ENCODE measurements around the gene MYPN.

- TF ChIP-seq POLR2AphosphoS5 (IDR thresholded peaks at IDR 0.05; ENCODE audit: low read depth, low read length) (no peak), POU2F2 (IDR thresholded peaks at IDR 0.05; ENCODE audit: low read depth, low read length) (no peak), TAF1 (IDR thresholded peaks at IDR 0.05; ENCODE audit: low read depth, low read length) (no peak), POLR2A (IDR thresholded peaks at IDR 0.05; ENCODE audit: low read depth, low read length) (no peak), PAX5 (IDR thresholded peaks at IDR 0.05; ENCODE audit: insufficient read depth, low read length, severe bottlenecking) (no peak), SPI1 (IDR thresholded peaks at IDR 0.05; ENCODE audit: low read depth, low read length) (no peak)
These were observed 58.4 kb downstream of the MYPN start for GRCh38 chr10:68167586-68168189.

Measured in GM12891 (cell line).